Adrenal gland (tissue), 5 donors: ENCODE results near the gene CFAP73.

Experiments
- POLR2A ChIP-seq, 2 donors: fragments of 450-650 bp; IDR thresholded peaks; one replicate each; pipeline ENCODE4 v1.6.1; 2017; ENCODE audit warnings: antibody characterized with exemption in 2 of 2, mild to moderate bottlenecking in 2 of 2, moderate library complexity in 1 of 2
- TF ChIP-seq, protein P1 (sequence below), 6 experiments: fragments of 450-650 bp in 4 of 6; fragments of 200-600 bp in 2 of 6; sonication (generic) in 1 of 6; IDR thresholded peaks; 1 replicate in 5 of 6; 2 replicates in 1 of 6; pipeline versions ENCODE4 v1.5.1 to v1.8.0; 2016 to 2021; ENCODE audit warnings: antibody characterized with exemption in 6 of 6, mild to moderate bottlenecking in 2 of 6, moderate library complexity in 1 of 6
- donor health status: DM: no; HTN: no; CAD: no.

DNA sequence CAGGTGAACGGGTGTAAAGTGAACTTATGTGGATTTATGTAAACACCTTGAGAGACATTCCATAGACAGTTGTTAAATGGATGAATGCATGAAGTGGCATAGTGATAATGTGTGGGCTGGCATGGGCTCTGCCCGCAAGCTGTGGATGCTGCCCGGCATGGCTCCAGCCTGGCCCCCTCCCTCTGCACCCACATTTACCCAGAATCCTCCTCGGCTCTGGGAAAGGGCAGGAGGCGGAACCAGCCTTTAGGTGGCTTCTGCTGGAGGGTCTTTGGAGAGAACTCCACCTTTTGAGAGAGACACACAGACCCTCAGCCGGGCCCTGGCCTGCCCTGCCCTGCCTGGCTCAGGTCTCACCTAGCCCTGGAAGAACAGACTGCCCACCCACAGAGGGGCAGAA lies 32.6 kb upstream of the CFAP73 start:
- TF ChIP-seq POLR2A (IDR thresholded peaks at IDR 0.05): no peak
- TF ChIP-seq, protein P1, sequence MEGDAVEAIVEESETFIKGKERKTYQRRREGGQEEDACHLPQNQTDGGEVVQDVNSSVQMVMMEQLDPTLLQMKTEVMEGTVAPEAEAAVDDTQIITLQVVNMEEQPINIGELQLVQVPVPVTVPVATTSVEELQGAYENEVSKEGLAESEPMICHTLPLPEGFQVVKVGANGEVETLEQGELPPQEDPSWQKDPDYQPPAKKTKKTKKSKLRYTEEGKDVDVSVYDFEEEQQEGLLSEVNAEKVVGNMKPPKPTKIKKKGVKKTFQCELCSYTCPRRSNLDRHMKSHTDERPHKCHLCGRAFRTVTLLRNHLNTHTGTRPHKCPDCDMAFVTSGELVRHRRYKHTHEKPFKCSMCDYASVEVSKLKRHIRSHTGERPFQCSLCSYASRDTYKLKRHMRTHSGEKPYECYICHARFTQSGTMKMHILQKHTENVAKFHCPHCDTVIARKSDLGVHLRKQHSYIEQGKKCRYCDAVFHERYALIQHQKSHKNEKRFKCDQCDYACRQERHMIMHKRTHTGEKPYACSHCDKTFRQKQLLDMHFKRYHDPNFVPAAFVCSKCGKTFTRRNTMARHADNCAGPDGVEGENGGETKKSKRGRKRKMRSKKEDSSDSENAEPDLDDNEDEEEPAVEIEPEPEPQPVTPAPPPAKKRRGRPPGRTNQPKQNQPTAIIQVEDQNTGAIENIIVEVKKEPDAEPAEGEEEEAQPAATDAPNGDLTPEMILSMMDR (IDR thresholded peaks at IDR 0.05): no peak
